HTERT RPE-1 (cell line): Measurements from ENCODE around the gene CCT3.
"Not testable (repeated sequence)": the region's sequence is repeated elsewhere in the genome, so short reads cannot be mapped to it uniquely, and the experiment has no call there.

ENCODE experiments used
- in situ Hi-C: fragments of 300-500 bp; cut with MboI; formaldehyde crosslinking; loops from 4 replicates; pipeline ENCODE4 v1.14.3; 2020; ENCODE audit warnings: low sequenced_read_pairs

Gene CCT3

GRCh38 chr1:156368889-156369684 lies 31.0 kb upstream of the CCT3 start, which contains the start of gene RHBG:
Gene RHBG (plus strand): TSS chr1:156369211. CDS start chr1:156369250, 39 bp downstream.
- in situ Hi-C loops, result no loop called here

GRCh38 chr1:156368157-156368658 lies 30.1 kb upstream of the CCT3 start:
- in situ Hi-C loops, result no loop called here

- in situ Hi-C loops, result no loop called here
Observed at GRCh38 chr1:156367383-156368156, 29.5 kb upstream of the CCT3 start.

GRCh38 chr1:156366378-156367166 lies 28.5 kb upstream of the CCT3 start:
- in situ Hi-C loops, result no loop called here

GRCh38 chr1:156365754-156366153 lies 27.7 kb upstream of the CCT3 start:
- in situ Hi-C loops, result no loop called here

GRCh38 chr1:156360534-156360933 lies 22.4 kb upstream of the CCT3 start:
- in situ Hi-C loops, result no loop called here

- in situ Hi-C loops, result no loop called here
Observed at GRCh38 chr1:156359973-156360372, 21.9 kb upstream of the CCT3 start.

- in situ Hi-C loops, result no loop called here
Observed at GRCh38 chr1:156359249-156359648, 21.2 kb upstream of the CCT3 start.

GRCh38 chr1:156358641-156359040 lies 20.5 kb upstream of the CCT3 start:
- in situ Hi-C loops, result no loop called here

- in situ Hi-C loops, result no loop called here
Observed at GRCh38 chr1:156357977-156358376, 19.9 kb upstream of the CCT3 start.

- in situ Hi-C loops, result no loop called here
Observed at GRCh38 chr1:156356875-156357534, 18.9 kb upstream of the CCT3 start.

GRCh38 chr1:156356262-156356874 lies 18.3 kb upstream of the CCT3 start:
- in situ Hi-C loops, result no loop called here

- in situ Hi-C loops, result not testable (repeated sequence)
Observed at GRCh38 chr1:156352481-156352880, 14.4 kb upstream of the CCT3 start.

- in situ Hi-C loops, result no loop called here
Observed at GRCh38 chr1:156347331-156347730, 9.2 kb upstream of the CCT3 start.

- in situ Hi-C loops, result no loop called here
Observed at GRCh38 chr1:156346636-156347035, 8.5 kb upstream of the CCT3 start.

GRCh38 chr1:156346035-156346434 lies 7.9 kb upstream of the CCT3 start:
- in situ Hi-C loops, result not testable (repeated sequence)

- in situ Hi-C loops, result no loop called here
Observed at GRCh38 chr1:156344409-156344808, 6.3 kb upstream of the CCT3 start.

- in situ Hi-C loops, result no loop called here
Observed at GRCh38 chr1:156342166-156342955, 4.3 kb upstream of the CCT3 start.

GRCh38 chr1:156337888-156338179 lies 258 bp downstream of the CCT3 start:
- in situ Hi-C loops, result no loop called here
